Activated T-cell treated with anti-CD3 and anti-CD28 coated beads, Interleukin-2, amount 50 U/mL, for 4 hours (primary cell): ENCODE results near the gene BCS1L. TPM values are rescaled to one million over a fixed set of nuclear protein-coding genes. Genes with fewer than 3 reads are reported as not detected.

Experiments used
- ATAC-seq, 2 donors: fragments of 200-7000 bp; cut with Tn5 transposase; one replicate each; pipeline ENCODE4 v1.10.0; 2021
- DNase-seq: peaks from one replicate; pipeline ENCODE4 v3.0.0-alpha.2; 2020
- H3K27me3 Mint-ChIP-seq: one replicate; pipeline ENCODE4 v1.8.0; 2021; ENCODE audit warnings: low read depth, mixed read lengths
- H3K36me3 Mint-ChIP-seq: one replicate; pipeline ENCODE4 v1.8.0; 2022; ENCODE audit warnings: mixed read lengths; ENCODE audit not compliant: insufficient read depth
- H3K4me1 Mint-ChIP-seq: one replicate; pipeline ENCODE4 v1.8.0; 2021; ENCODE audit warnings: low read depth, mixed read lengths
- H3K4me3 Mint-ChIP-seq: one replicate; pipeline ENCODE4 v1.8.0; 2021; ENCODE audit warnings: mild to moderate bottlenecking, moderate library complexity, mixed read lengths
- H3K9me3 Mint-ChIP-seq: one replicate; pipeline ENCODE4 v1.8.0; 2021; ENCODE audit warnings: mixed read lengths
- total RNA-seq, 3 donors: library from RNA; stranded (reverse); gene quantifications; one replicate each; pipeline ENCODE4 v1.2.1, GENCODE V29; 2021

BCS1L gene
- total RNA-seq: 100 to 1,000 TPM in 1 of 3 donors, 10 to 100 TPM in 2; 94.1 to 106 (median 97.4) TPM

DNA sequence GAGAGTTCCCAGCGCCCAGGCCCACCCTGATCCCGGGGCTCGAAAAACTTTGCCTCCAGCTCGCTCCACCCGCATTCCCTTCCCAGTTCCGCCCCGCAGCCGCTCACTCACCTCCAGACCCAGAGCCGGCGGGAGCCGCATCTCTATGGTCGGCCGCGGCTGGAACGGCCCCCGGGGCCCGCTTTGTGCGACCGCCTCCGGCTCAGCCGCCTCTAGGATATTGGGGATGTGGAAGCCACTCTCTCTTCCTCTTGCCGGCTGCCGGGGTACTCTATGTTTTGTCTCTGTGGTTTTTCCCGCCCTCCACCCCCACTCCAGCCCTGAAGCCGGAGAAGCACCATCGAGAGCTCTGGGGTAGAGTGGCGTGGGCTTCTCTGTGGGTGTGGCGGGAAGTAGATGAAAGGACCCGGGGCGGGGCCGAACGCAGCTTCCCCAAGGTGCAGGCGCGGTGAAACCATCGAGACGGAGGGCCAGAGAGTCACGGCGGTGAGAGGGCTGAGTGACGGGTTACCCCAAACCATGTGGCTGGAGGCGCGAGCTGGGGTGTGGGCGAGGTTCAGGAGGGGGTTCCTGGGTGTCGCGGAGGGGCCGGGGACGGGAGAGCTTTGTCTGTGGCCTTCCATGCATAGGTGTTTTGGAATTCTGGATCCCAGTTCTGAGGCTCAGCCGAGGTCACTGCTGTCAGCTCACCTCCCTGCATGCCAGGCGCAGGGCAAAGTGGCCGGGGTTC, at the start of gene BCS1L, which contains the start of gene ZNF142:
Gene BCS1L (plus strand): TSS at position 426 of the 730 bp plus-strand sequence. CDS start 1,305 bp downstream, outside the sequence.
Gene ZNF142 (minus strand): TSS at position 366 of the 730 bp plus-strand sequence. CDS start 3,194 bp downstream, outside the sequence.
- DNase-seq (peak; percentile 92), ATAC-seq (peak; percentile 96)
- Mint-ChIP-seq H3K4me1 (peaks cover 30% of the 10 kb centered on the region), H3K4me3 (peak within 1 kb of the TSS; percentile 90), H3K27me3 (no peaks in the 10 kb centered on the region), H3K36me3 (peaks cover 28% of the 10 kb centered on the region), H3K9me3 (no peaks in the 10 kb centered on the region)

GRCh38 chr2:218615868-218616315, 43.6 kb upstream of the BCS1L start:
- no peaks in the 10 kb centered on the region for H3K4me1 Mint-ChIP-seq
- ATAC-seq (no peak), DNase-seq (no peak)
- H3K4me3 Mint-ChIP-seq: no peak overlapping the region
- no peaks in the 10 kb centered on the region for H3K9me3 Mint-ChIP-seq
- no peaks in the 10 kb centered on the region for H3K36me3 Mint-ChIP-seq
- peaks cover 2% of the 10 kb centered on the region for H3K27me3 Mint-ChIP-seq

- DNase-seq (no peak), ATAC-seq (no peak)
- no peaks in the 10 kb centered on the region for H3K9me3 Mint-ChIP-seq
- H3K4me1 Mint-ChIP-seq: no peaks in the 10 kb centered on the region
- no peaks in the 10 kb centered on the region for H3K36me3 Mint-ChIP-seq
- no peaks in the 10 kb centered on the region for H3K27me3 Mint-ChIP-seq
- no peak overlapping the region for H3K4me3 Mint-ChIP-seq
These were observed 41.2 kb upstream of the BCS1L start for GRCh38 chr2:218618102-218618860.

DNA sequence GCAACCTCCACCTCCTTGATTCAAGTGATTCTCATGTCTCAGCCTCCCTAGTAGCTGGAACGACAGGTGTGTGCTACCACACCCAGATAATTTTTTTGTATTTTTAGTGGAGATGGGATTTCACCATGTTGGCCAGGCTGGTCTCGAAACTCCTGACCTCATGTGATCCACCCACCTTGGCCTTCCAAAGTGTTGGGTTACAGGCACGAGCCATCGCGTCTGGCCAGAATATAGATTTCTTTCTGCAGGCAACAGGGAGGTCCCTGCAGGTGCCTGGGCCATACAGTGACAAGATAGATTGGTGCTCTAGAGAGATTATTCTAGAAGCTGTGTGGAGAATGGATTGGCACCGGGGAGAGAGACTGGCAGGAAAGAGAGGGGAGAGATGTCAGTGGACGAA, 38.5 kb upstream of the BCS1L start:
- Mint-ChIP-seq H3K27me3 (no peaks in the 10 kb centered on the region), H3K4me3 (no peak overlapping the region), H3K9me3 (no peaks in the 10 kb centered on the region), H3K36me3 (no peaks in the 10 kb centered on the region), H3K4me1 (no peaks in the 10 kb centered on the region)
- DNase-seq (no peak), ATAC-seq (no peak)

DNA sequence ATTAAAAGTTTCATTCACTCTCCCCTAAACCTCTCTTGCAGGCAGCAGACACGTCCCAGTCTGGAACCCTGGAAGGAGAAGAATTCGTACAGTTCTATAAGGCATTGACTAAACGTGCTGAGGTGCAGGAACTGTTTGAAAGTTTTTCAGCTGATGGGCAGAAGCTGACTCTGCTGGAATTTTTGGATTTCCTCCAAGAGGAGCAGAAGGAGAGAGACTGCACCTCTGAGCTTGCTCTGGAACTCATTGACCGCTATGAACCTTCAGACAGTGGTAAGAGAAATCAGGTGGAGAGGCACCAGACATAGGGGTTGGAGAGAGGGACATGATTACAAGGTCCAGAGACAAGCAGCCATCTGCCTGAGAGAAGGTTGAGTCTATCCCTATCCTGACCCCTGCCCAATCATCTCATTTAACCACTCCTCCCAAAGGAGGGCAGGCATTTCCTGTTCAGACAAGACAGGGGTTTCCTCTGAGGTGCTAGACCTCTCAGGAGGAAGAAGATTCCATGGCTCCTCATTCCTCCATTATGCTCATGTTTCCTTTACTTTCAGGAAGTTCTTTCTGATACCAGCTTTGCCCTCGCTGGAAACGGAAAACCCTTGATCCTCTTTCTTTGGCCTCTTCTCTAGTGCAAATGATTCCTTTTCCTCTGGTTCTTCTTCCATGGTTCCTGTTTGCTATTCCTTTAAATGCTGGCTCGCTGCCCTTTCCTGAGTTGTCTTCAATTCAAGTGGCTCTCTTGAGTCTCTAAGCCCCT, 36.7 kb upstream of the BCS1L start:
- no peak for DNase-seq
- Mint-ChIP-seq H3K4me3 (no peak overlapping the region), H3K9me3 (no peaks in the 10 kb centered on the region), H3K4me1 (no peaks in the 10 kb centered on the region), H3K36me3 (no peaks in the 10 kb centered on the region), H3K27me3 (no peaks in the 10 kb centered on the region)
- ATAC-seq: no peak

DNA sequence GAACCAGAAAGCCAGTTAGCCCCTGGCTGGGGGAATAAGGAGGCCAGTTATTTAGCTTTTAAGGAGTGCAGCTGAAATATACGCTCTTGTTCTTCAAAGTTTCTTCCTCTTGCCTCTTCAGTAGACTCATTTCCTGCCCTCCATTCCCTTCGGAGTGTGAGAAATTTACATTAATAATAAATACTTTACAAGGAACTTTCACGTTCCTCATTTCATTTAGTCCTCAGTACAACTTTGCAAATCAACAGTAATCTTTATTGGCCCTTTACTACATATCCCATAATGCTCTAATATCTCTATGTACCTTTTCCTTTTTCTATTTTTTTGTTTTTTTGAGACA, 36.1 kb upstream of the BCS1L start:
- ATAC-seq (no peak), DNase-seq (no peak)
- no peaks in the 10 kb centered on the region for H3K36me3 Mint-ChIP-seq
- H3K4me3 Mint-ChIP-seq: no peak overlapping the region
- H3K27me3 Mint-ChIP-seq: no peaks in the 10 kb centered on the region
- no peaks in the 10 kb centered on the region for H3K9me3 Mint-ChIP-seq
- H3K4me1 Mint-ChIP-seq: no peaks in the 10 kb centered on the region

- Mint-ChIP-seq H3K4me3 (no peak overlapping the region), H3K36me3 (no peaks in the 10 kb centered on the region), H3K4me1 (no peaks in the 10 kb centered on the region), H3K9me3 (no peaks in the 10 kb centered on the region), H3K27me3 (no peaks in the 10 kb centered on the region)
- no peak for DNase-seq
- ATAC-seq: no peak
These were observed 33.1 kb upstream of the BCS1L start for GRCh38 chr2:218626369-218626768.

DNA sequence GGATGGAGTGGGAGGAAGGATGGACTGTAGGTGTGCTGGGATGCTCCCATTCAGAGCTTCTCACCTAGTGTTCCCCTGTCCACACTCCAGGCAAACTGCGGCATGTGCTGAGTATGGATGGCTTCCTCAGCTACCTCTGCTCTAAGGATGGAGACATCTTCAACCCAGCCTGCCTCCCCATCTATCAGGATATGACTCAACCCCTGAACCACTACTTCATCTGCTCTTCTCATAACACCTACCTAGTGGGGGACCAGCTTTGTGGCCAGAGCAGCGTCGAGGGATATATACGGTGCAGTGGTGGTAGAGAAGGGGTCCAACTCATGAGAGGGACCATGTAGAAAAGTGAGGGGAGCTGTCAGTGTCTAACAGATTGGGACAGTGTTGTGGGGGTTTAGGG, 31.5 kb upstream of the BCS1L start:
- Mint-ChIP-seq H3K9me3 (no peaks in the 10 kb centered on the region), H3K4me3 (no peak overlapping the region), H3K4me1 (no peaks in the 10 kb centered on the region), H3K27me3 (no peaks in the 10 kb centered on the region), H3K36me3 (no peaks in the 10 kb centered on the region)
- DNase-seq: no peak
- ATAC-seq: peak in 1 of 2 donors; percentile 43

DNA sequence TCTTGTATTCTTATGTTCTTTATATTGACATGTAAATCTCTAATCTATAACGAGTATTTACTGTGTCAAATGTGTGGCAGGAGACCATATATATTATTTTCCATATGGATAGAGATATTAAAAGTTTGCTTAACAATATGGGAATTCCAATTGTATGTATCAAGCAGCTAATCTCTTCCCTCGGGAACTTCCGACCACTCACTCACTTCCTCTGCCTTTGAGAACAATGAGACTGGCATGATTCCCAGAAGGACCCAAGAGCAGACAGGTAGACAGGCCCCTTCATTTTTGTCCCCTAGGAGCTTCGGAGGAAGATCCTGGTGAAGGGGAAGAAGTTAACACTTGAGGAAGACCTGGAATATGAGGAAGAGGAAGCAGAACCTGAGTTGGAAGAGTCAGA, 27.6 kb upstream of the BCS1L start:
- ATAC-seq (no peak), DNase-seq (no peak)
- H3K4me3 Mint-ChIP-seq: no peak overlapping the region
- H3K4me1 Mint-ChIP-seq: no peaks in the 10 kb centered on the region
- H3K36me3 Mint-ChIP-seq: peaks cover 6% of the 10 kb centered on the region
- H3K9me3 Mint-ChIP-seq: no peaks in the 10 kb centered on the region
- no peaks in the 10 kb centered on the region for H3K27me3 Mint-ChIP-seq

DNA sequence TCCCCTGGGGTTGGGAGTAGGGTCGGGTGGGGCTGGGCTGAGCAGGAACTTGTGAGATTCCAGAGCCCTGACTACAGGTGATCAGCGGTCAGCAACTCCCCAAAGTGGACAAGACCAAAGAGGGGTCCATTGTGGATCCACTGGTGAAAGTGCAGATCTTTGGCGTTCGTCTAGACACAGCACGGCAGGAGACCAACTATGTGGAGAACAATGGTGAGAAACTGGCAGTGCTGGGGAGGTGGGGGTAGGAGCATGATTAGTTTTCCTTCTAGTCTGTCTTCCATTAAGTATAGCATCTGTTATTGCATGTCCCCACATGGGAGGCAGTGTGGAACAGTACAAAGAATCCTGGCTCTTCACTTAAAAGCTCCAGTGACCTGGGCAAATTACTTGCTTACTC, 23.8 kb upstream of the BCS1L start:
- DNase-seq (no peak), ATAC-seq (no peak)
- Mint-ChIP-seq H3K9me3 (no peaks in the 10 kb centered on the region), H3K4me1 (no peaks in the 10 kb centered on the region), H3K36me3 (peaks cover 24% of the 10 kb centered on the region), H3K4me3 (no peak overlapping the region), H3K27me3 (no peaks in the 10 kb centered on the region)

DNA sequence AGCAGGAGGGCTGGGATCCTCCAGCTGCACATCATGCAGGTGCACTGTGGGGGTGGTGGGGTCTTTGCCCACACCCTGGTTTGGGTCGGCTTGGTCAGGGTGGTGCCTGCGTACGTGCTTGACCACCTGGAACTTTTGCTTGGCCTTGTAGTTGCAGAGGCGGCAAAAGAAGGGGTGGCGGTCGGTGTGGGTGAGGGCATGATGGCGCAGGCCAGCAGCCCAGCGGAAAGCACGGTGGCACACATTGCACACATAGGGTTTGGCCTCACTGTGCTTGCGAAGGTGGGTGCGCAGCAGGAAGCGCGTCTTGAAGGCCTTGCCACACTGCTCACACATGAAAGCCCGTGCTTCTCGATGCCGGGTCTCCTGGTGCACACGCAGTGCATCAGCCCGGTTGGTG, 21.1 kb upstream of the BCS1L start:
- H3K36me3 Mint-ChIP-seq: peaks cover 24% of the 10 kb centered on the region
- H3K27me3 Mint-ChIP-seq: no peaks in the 10 kb centered on the region
- H3K9me3 Mint-ChIP-seq: no peaks in the 10 kb centered on the region
- no peaks in the 10 kb centered on the region for H3K4me1 Mint-ChIP-seq
- DNase-seq (no peak), ATAC-seq (no peak)
- no peak overlapping the region for H3K4me3 Mint-ChIP-seq

GRCh38 chr2:218642121-218642656, 17.3 kb upstream of the BCS1L start:
- no peaks in the 10 kb centered on the region for H3K4me1 Mint-ChIP-seq
- H3K9me3 Mint-ChIP-seq: no peaks in the 10 kb centered on the region
- ATAC-seq: no peak
- peaks cover 35% of the 10 kb centered on the region for H3K36me3 Mint-ChIP-seq
- no peaks in the 10 kb centered on the region for H3K27me3 Mint-ChIP-seq
- H3K4me3 Mint-ChIP-seq: no peak overlapping the region
- DNase-seq: no peak

GRCh38 chr2:218642786-218643185, 16.7 kb upstream of the BCS1L start:
- no peaks in the 10 kb centered on the region for H3K4me1 Mint-ChIP-seq
- no peak overlapping the region for H3K4me3 Mint-ChIP-seq
- ATAC-seq: no peak
- H3K36me3 Mint-ChIP-seq: peaks cover 37% of the 10 kb centered on the region
- DNase-seq: no peak
- H3K9me3 Mint-ChIP-seq: no peaks in the 10 kb centered on the region
- H3K27me3 Mint-ChIP-seq: no peaks in the 10 kb centered on the region

GRCh38 chr2:218643751-218644310, 15.7 kb upstream of the BCS1L start:
- no peaks in the 10 kb centered on the region for H3K27me3 Mint-ChIP-seq
- no peak overlapping the region for H3K4me3 Mint-ChIP-seq
- no peak for ATAC-seq
- H3K9me3 Mint-ChIP-seq: no peaks in the 10 kb centered on the region
- peaks cover 41% of the 10 kb centered on the region for H3K36me3 Mint-ChIP-seq
- H3K4me1 Mint-ChIP-seq: no peaks in the 10 kb centered on the region
- DNase-seq: no peak
